Lower leg skin (tissue), 3 donors: ENCODE measurements around the gene TAOK3.

Experiments
- POLR2A ChIP-seq, 2 donors: fragments of 450-650 bp; IDR thresholded peaks; one replicate each; pipeline ENCODE4 v1.6.1; 2016 to 2017; ENCODE audit warnings: antibody characterized with exemption in 2 of 2, mild to moderate bottlenecking in 1 of 2, moderate library complexity in 1 of 2
- TF ChIP-seq, protein P1 (sequence below), 3 donors: fragments of 450-650 bp; IDR thresholded peaks; one replicate each; pipeline ENCODE4 v1.5.1; 2016; ENCODE audit warnings: antibody characterized with exemption in 3 of 3, mild to moderate bottlenecking in 3 of 3, moderate library complexity in 2 of 3

DNA sequence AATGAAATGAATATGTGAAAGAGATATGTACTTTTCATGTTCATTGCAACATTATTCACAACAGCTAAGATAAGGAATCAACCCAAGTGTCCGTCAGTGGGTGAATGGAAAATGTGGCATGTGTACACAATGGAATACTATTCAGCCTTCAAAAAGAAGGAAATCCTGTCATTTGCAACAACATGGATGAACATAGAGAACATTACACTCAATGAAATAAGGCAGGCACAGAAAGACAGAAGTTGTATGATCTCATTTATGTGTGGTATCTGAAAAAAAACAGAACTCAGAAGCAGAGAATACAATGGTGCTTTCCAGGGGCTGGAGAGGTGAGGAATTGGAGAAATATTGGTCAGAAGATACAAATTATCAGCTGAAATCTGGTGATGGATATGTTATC is 54.0 kb downstream of the TAOK3 start:
- TF ChIP-seq, protein P1, sequence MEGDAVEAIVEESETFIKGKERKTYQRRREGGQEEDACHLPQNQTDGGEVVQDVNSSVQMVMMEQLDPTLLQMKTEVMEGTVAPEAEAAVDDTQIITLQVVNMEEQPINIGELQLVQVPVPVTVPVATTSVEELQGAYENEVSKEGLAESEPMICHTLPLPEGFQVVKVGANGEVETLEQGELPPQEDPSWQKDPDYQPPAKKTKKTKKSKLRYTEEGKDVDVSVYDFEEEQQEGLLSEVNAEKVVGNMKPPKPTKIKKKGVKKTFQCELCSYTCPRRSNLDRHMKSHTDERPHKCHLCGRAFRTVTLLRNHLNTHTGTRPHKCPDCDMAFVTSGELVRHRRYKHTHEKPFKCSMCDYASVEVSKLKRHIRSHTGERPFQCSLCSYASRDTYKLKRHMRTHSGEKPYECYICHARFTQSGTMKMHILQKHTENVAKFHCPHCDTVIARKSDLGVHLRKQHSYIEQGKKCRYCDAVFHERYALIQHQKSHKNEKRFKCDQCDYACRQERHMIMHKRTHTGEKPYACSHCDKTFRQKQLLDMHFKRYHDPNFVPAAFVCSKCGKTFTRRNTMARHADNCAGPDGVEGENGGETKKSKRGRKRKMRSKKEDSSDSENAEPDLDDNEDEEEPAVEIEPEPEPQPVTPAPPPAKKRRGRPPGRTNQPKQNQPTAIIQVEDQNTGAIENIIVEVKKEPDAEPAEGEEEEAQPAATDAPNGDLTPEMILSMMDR (IDR thresholded peaks at IDR 0.05) = no peak
- no peak for TF ChIP-seq POLR2A (IDR thresholded peaks at IDR 0.05)
